GM23338 (cell line): ENCODE measurements around the gene TMEM88. TPM values are rescaled to one million over a fixed set of nuclear protein-coding genes. Genes with fewer than 3 reads are reported as not detected.

ENCODE experiments used
- ATAC-seq: fragments of 200-7000 bp; cut with Tn5 transposase; 3 replicates; pipeline ENCODE4 v1.9.1; 2020
- DNase-seq: peaks from one replicate; pipeline ENCODE4 v3.0.0-alpha.2; 2015; ENCODE audit warnings: low spot score
- H2AFZ ChIP-seq: fragments of 200-600 bp; sonication (generic); 2 replicates; pipeline ENCODE4 v1.8.0; 2016; ENCODE audit warnings: antibody characterized with exemption, mild to moderate bottlenecking, moderate library complexity
- H3F3A ChIP-seq: fragments of 200-600 bp; sonication (generic); replicated peaks from 2 replicates; pipeline ENCODE4 v1.8.0; 2017; ENCODE audit warnings: antibody characterized with exemption, mixed run types, low read depth
- H3K27ac ChIP-seq: fragments of 200-600 bp; sonication (generic); 2 replicates; pipeline ENCODE4 v1.6.1; 2016; ENCODE audit warnings: low read depth
- H3K27me3 ChIP-seq: fragments of 200-600 bp; sonication (generic); 2 replicates; pipeline ENCODE4 v1.8.0; 2016; ENCODE audit warnings: mild to moderate bottlenecking, mixed run types, moderate library complexity; ENCODE audit not compliant: insufficient read depth
- H3K36me3 ChIP-seq: fragments of 200-600 bp; sonication (generic); 2 replicates; pipeline ENCODE4 v1.8.0; 2016; ENCODE audit warnings: mild to moderate bottlenecking; ENCODE audit not compliant: insufficient read depth
- H3K4me1 ChIP-seq: fragments of 200-600 bp; sonication (generic); 2 replicates; pipeline ENCODE4 v1.8.0; 2016; ENCODE audit warnings: mild to moderate bottlenecking, moderate library complexity; ENCODE audit not compliant: insufficient read depth
- H3K4me2 ChIP-seq: fragments of 200-600 bp; sonication (generic); 2 replicates; pipeline ENCODE4 v1.7.1; 2017; ENCODE audit warnings: mixed run types
- H3K4me3 ChIP-seq: fragments of 200-600 bp; sonication (generic); 2 replicates; pipeline ENCODE4 v1.6.1; 2016; ENCODE audit warnings: mixed run types
- H3K79me2 ChIP-seq: fragments of 200-600 bp; sonication (generic); replicated peaks from 2 replicates; pipeline ENCODE4 v1.8.0; 2017; ENCODE audit warnings: mild to moderate bottlenecking; ENCODE audit not compliant: insufficient read depth
- H3K9me2 ChIP-seq: fragments of 200-600 bp; sonication (generic); 2 replicates; pipeline ENCODE4 v1.8.0; 2017; ENCODE audit not compliant: insufficient read depth
- H4K20me1 ChIP-seq: fragments of 200-600 bp; sonication (generic); replicated peaks from 2 replicates; pipeline ENCODE4 v1.8.0; 2017; ENCODE audit warnings: mild to moderate bottlenecking; ENCODE audit not compliant: insufficient read depth
- H3K27ac Mint-ChIP-seq: 2 replicates; pipeline ENCODE4 v1.8.0; 2020; ENCODE audit warnings: inconsistent platforms, mild to moderate bottlenecking, moderate library complexity, mixed read lengths
- H3K27me3 Mint-ChIP-seq: 3 replicates; pipeline ENCODE4 v1.8.0; 2022; ENCODE audit warnings: low read depth, mild to moderate bottlenecking, moderate library complexity, mixed read lengths, inconsistent platforms; ENCODE audit not compliant: insufficient read depth, poor library complexity
- H3K36me3 Mint-ChIP-seq: 3 replicates; pipeline ENCODE4 v1.8.0; 2021; ENCODE audit warnings: low read depth, mild to moderate bottlenecking, inconsistent platforms, moderate library complexity, mixed read lengths
- H3K4me1 Mint-ChIP-seq: 3 replicates; pipeline ENCODE4 v1.8.0; 2020; ENCODE audit warnings: mild to moderate bottlenecking, inconsistent platforms, mixed read lengths
- H3K4me3 Mint-ChIP-seq: 3 replicates; pipeline ENCODE4 v1.8.0; 2021; ENCODE audit warnings: moderate library complexity, mild to moderate bottlenecking, inconsistent platforms, mixed read lengths
- H3K9me3 Mint-ChIP-seq: 3 replicates; pipeline ENCODE4 v1.8.0; 2020; ENCODE audit warnings: moderate library complexity, mild to moderate bottlenecking, inconsistent platforms, mixed read lengths
- EZH2phosphoT487 ChIP-seq: fragments of 200-600 bp; sonication (generic); IDR thresholded peaks from one replicate; pipeline ENCODE4 v1.8.1; 2018; ENCODE audit warnings: antibody characterized with exemption; ENCODE audit not compliant: unreplicated experiment
- JUNB ChIP-seq: IDR thresholded peaks from one replicate; pipeline ENCODE4 v1.6.1; 2016; ENCODE audit warnings: antibody characterized with exemption; ENCODE audit not compliant: unreplicated experiment
- POLR2AphosphoS5 ChIP-seq: IDR thresholded peaks from 2 replicates; pipeline ENCODE4 v1.6.1; 2016; ENCODE audit warnings: antibody characterized with exemption, low read depth
- ZNF331 ChIP-seq: fragments of 250-450 bp; sonication (Bioruptor Pico); IDR thresholded peaks from 2 replicates; pipeline ENCODE4 v1.5.0; 2020; ENCODE audit warnings: low read depth, mild to moderate bottlenecking, moderate library complexity
- polyA plus RNA-seq: library from polyadenylated mRNA; unstranded; fragments of >200 nt; fragmentation: Nextera tagmentation; extraction: Ambion mirVana; gene quantifications from 2 replicates; pipeline ENCODE4 v1.2.1, GENCODE V29; 2016
- total RNA-seq: library from RNA; depleted of rRNA; stranded (reverse); fragments of >200 nt; shearing (Covaris generic); gene quantifications from 2 replicates; pipeline ENCODE4 v1.2.3, GENCODE V29; 2014
- TF ChIP-seq, protein P1 (sequence below): fragments of 250-450 bp; sonication (Bioruptor Pico); IDR thresholded peaks from 2 replicates; pipeline ENCODE4 v1.5.0; 2020; ENCODE audit warnings: mild to moderate bottlenecking, moderate library complexity
- TF ChIP-seq, protein P2 (sequence below): IDR thresholded peaks from one replicate; pipeline ENCODE4 v1.6.1; 2018; ENCODE audit warnings: antibody characterized with exemption; ENCODE audit not compliant: unreplicated experiment
- TF ChIP-seq, protein P3 (sequence below), 2 experiments: fragments of 200-600 bp in 1 of 2; sonication (generic) in 1 of 2; conservative IDR thresholded peaks; 2 replicates each; pipeline versions ENCODE4 v1.5.1 to v1.6.1; 2016 to 2017; ENCODE audit warnings: antibody characterized with exemption in 2 of 2, low read depth in 2 of 2, mild to moderate bottlenecking in 2 of 2, moderate library complexity in 1 of 2

TMEM88 gene
- total and polyA plus RNA-seq, 2 experiments from 2014 or later, result 0.58 to 0.97 TPM

DNA sequence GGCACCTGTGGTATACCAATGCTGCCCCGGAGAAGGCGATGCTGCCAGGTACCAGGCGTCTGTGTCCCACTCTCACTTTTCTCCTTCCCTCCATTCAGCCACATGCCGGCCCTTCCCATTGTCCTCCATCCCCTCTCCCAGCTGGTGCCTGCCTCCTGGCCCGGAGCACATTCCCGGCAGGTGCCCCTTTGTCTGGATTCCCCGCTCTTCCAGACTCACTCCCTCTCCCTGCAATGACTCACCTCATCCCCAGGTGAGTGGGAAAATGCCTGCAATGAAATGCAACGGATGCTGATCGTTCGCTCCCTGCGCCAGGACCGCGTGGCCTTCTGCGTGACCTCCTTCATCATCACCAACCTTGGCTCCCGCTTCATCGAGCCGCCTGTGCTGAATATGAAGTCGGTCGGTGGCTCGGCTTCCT, 31.3 kb upstream of the TMEM88 start:
- DNase-seq (peak; percentile 63), ATAC-seq (peak; percentile 82)
- H3K9me3 Mint-ChIP-seq, result no peaks in the 10 kb centered on the region
- Histone ChIP-seq H3F3A (no peaks in the 10 kb centered on the region), H3K27ac (no peak overlapping the region), H3K4me2 (no peak overlapping the region), H3K79me2 (no peaks in the 10 kb centered on the region), H3K9me2 (no peaks in the 10 kb centered on the region), H3K36me3 (no peaks in the 10 kb centered on the region), H2AFZ (peak overlapping the region; percentile 52; the same call in 1 of the 2 replicates), H3K4me1 (no peaks in the 10 kb centered on the region), H4K20me1 (no peaks in the 10 kb centered on the region), H3K4me3 (no peak overlapping the region), H3K27me3 (peaks cover 31% of the 10 kb centered on the region; the same call in 1 of the 2 replicates)
- H3K36me3 Mint-ChIP-seq, result no peaks in the 10 kb centered on the region
- no peak overlapping the region; the same call in 2 of the 3 replicates for H3K4me3 Mint-ChIP-seq
- H3K4me1 Mint-ChIP-seq, result peaks cover 16% of the 10 kb centered on the region
- H3K27ac Mint-ChIP-seq, result no peak overlapping the region
- H3K27me3 Mint-ChIP-seq, result peaks cover 29% of the 10 kb centered on the region
- TF ChIP-seq, protein P1, sequence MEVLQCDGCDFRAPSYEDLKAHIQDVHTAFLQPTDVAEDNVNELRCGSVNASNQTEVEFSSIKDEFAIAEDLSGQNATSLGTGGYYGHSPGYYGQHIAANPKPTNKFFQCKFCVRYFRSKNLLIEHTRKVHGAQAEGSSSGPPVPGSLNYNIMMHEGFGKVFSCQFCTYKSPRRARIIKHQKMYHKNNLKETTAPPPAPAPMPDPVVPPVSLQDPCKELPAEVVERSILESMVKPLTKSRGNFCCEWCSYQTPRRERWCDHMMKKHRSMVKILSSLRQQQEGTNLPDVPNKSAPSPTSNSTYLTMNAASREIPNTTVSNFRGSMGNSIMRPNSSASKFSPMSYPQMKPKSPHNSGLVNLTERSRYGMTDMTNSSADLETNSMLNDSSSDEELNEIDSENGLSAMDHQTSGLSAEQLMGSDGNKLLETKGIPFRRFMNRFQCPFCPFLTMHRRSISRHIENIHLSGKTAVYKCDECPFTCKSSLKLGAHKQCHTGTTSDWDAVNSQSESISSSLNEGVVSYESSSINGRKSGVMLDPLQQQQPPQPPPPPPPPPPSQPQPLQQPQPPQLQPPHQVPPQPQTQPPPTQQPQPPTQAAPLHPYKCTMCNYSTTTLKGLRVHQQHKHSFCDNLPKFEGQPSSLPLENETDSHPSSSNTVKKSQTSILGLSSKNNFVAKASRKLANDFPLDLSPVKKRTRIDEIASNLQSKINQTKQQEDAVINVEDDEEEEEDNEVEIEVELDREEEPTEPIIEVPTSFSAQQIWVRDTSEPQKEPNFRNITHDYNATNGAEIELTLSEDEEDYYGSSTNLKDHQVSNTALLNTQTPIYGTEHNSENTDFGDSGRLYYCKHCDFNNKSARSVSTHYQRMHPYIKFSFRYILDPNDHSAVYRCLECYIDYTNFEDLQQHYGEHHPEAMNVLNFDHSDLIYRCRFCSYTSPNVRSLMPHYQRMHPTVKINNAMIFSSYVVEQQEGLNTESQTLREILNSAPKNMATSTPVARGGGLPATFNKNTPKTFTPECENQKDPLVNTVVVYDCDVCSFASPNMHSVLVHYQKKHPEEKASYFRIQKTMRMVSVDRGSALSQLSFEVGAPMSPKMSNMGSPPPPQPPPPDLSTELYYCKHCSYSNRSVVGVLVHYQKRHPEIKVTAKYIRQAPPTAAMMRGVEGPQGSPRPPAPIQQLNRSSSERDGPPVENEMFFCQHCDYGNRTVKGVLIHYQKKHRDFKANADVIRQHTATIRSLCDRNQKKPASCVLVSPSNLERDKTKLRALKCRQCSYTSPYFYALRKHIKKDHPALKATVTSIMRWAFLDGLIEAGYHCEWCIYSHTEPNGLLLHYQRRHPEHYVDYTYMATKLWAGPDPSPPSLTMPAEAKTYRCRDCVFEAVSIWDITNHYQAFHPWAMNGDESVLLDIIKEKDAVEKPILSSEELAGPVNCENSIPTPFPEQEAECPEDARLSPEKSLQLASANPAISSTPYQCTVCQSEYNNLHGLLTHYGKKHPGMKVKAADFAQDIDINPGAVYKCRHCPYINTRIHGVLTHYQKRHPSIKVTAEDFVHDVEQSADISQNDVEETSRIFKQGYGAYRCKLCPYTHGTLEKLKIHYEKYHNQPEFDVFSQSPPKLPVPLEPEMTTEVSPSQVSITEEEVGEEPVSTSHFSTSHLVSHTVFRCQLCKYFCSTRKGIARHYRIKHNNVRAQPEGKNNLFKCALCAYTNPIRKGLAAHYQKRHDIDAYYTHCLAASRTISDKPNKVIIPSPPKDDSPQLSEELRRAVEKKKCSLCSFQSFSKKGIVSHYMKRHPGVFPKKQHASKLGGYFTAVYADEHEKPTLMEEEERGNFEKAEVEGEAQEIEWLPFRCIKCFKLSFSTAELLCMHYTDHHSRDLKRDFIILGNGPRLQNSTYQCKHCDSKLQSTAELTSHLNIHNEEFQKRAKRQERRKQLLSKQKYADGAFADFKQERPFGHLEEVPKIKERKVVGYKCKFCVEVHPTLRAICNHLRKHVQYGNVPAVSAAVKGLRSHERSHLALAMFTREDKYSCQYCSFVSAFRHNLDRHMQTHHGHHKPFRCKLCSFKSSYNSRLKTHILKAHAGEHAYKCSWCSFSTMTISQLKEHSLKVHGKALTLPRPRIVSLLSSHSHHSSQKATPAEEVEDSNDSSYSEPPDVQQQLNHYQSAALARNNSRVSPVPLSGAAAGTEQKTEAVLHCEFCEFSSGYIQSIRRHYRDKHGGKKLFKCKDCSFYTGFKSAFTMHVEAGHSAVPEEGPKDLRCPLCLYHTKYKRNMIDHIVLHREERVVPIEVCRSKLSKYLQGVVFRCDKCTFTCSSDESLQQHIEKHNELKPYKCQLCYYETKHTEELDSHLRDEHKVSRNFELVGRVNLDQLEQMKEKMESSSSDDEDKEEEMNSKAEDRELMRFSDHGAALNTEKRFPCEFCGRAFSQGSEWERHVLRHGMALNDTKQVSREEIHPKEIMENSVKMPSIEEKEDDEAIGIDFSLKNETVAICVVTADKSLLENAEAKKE (CRISPR knock-in tag), result no peak
- TF ChIP-seq, protein P2, sequence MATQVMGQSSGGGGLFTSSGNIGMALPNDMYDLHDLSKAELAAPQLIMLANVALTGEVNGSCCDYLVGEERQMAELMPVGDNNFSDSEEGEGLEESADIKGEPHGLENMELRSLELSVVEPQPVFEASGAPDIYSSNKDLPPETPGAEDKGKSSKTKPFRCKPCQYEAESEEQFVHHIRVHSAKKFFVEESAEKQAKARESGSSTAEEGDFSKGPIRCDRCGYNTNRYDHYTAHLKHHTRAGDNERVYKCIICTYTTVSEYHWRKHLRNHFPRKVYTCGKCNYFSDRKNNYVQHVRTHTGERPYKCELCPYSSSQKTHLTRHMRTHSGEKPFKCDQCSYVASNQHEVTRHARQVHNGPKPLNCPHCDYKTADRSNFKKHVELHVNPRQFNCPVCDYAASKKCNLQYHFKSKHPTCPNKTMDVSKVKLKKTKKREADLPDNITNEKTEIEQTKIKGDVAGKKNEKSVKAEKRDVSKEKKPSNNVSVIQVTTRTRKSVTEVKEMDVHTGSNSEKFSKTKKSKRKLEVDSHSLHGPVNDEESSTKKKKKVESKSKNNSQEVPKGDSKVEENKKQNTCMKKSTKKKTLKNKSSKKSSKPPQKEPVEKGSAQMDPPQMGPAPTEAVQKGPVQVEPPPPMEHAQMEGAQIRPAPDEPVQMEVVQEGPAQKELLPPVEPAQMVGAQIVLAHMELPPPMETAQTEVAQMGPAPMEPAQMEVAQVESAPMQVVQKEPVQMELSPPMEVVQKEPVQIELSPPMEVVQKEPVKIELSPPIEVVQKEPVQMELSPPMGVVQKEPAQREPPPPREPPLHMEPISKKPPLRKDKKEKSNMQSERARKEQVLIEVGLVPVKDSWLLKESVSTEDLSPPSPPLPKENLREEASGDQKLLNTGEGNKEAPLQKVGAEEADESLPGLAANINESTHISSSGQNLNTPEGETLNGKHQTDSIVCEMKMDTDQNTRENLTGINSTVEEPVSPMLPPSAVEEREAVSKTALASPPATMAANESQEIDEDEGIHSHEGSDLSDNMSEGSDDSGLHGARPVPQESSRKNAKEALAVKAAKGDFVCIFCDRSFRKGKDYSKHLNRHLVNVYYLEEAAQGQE, result no peak
- TF ChIP-seq ZNF331 (CRISPR knock-in tag) (no peak), JUNB (no peak), POLR2AphosphoS5 (no peak), EZH2phosphoT487 (no peak)
- TF ChIP-seq, protein P3, sequence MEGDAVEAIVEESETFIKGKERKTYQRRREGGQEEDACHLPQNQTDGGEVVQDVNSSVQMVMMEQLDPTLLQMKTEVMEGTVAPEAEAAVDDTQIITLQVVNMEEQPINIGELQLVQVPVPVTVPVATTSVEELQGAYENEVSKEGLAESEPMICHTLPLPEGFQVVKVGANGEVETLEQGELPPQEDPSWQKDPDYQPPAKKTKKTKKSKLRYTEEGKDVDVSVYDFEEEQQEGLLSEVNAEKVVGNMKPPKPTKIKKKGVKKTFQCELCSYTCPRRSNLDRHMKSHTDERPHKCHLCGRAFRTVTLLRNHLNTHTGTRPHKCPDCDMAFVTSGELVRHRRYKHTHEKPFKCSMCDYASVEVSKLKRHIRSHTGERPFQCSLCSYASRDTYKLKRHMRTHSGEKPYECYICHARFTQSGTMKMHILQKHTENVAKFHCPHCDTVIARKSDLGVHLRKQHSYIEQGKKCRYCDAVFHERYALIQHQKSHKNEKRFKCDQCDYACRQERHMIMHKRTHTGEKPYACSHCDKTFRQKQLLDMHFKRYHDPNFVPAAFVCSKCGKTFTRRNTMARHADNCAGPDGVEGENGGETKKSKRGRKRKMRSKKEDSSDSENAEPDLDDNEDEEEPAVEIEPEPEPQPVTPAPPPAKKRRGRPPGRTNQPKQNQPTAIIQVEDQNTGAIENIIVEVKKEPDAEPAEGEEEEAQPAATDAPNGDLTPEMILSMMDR (conservative IDR thresholded peaks at IDR 0.05; ENCODE audit: low read depth in 2 of 2), result no peak
